HEK293T (cell line): Measurements from ENCODE around the gene FHOD3.

Experiments used
- ELF4 ChIP-seq: fragments of 450-650 bp; IDR thresholded peaks from 2 replicates; pipeline ENCODE4 v1.6.1; 2017; ENCODE audit warnings: antibody characterized with exemption
- FOXK2 ChIP-seq: fragments of 450-650 bp; IDR thresholded peaks from 2 replicates; pipeline ENCODE4 v1.6.1; 2016; ENCODE audit warnings: mild to moderate bottlenecking
- HDGF ChIP-seq: fragments of 450-650 bp; IDR thresholded peaks from 2 replicates; pipeline ENCODE4 v1.6.1; 2017; ENCODE audit warnings: antibody characterized with exemption, borderline replicate concordance
- SP1 ChIP-seq: fragments of 450-650 bp; IDR thresholded peaks from 2 replicates; pipeline ENCODE4 v1.6.1; 2017

DNA sequence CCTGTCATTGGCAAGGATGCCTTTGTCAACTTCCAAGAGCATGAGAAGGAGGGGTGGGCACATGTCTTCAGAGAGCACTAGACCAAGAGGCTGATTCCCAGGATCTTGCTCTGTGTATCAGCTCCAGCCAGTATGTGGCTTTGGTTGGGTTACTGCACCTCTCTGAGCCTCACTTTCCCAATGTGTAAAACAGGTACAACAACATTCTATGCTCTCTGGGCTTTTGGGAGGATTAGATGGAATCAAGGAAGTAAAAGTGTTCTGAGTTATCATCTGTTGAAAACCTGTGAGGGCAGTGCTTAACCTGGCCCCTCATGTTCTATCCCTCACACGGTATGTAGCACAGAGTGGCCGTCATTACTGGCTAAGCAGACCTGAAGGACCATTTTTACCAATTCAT, 103.9 kb downstream of the FHOD3 start:
- TF ChIP-seq ELF4, result no peak
- TF ChIP-seq FOXK2, result no peak
- no peak for TF ChIP-seq HDGF
- TF ChIP-seq SP1, result no peak
